Measurements from ENCODE around the gene ANAPC4.
"Not testable (repeated sequence)": the region's sequence is repeated elsewhere in the genome, so short reads cannot be mapped to it uniquely, and the experiment has no call there.

Gene ANAPC4

GRCh38 chr4:25376754-25377571 lies at the start of gene ANAPC4:
Gene ANAPC4, plus strand, starts transcription at chr4:25377263. Its CDS starts 165 bp downstream, at chr4:25377428.
- peak; percentile 60 for DNase-seq

- DNase-seq: not testable (repeated sequence)
These were observed 48.6 kb upstream of the ANAPC4 start for GRCh38 chr4:25328463-25328862.

- DNase-seq: no peak
These were observed 46.7 kb upstream of the ANAPC4 start for GRCh38 chr4:25330335-25330734.

DNA sequence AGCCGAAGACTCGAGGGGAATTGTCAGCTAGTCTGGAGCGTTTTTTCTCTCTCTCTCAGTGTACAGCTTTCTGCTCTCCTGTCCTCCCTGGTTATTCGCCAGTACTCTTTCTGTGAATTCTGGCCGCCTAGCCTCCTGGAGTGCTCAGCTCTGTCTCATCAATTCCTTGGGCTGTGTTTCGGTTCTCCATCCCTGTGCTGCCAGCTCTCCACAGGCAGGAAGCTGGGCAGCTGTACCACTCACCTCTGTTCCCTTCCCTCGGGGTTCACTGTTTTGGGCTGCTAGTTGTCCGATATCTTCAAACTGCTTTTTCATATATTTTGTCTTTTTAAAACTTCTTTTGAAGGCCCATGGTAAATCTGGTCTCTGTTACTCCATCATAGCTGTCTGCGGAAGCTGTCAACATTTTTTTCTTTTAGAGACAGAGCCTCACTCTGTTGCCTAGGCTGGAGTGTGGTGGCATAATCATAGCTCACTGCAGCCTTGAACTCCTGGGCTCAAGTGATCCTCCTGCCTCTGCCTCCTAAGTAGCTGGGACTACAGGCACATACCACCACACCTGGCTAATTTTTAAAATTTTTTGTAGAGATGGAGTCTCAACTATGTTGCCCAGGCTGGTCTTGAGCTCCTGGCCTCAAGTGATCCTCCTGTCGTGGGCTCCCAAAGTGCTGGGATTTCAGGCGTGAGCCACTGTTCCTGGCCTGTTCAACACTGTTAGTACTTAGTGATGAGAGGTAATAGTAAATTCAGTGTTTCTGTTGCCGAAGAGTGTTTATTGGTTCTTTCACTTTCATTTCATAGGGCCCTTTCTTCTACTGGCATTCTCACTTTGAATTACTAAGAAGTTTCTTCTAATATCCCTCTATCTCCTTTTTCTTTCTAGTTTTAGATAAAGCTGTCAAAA lies 45.9 kb upstream of the ANAPC4 start:
- no peak for DNase-seq

GRCh38 chr4:25343671-25344070 lies 33.4 kb upstream of the ANAPC4 start:
- DNase-seq: no peak

DNA sequence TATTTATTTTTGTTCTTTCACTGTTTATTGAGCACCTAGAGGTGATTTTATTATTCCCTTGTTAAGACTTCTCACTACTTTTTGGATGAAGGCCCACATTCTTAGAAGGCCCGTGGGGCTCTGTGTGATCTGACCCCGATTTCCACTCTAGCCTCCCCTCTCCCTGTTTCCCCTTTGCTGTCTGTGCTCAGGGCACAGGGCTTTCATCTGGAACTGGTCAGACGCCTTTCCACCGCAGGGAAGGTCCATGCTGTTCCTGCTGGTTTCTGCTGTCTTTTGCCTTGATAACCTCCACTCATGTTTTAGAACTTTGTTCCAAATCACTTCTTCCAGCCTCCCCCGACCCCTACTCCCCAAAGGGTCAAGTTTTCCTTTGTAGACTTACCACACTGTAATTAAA lies 31.3 kb upstream of the ANAPC4 start:
- DNase-seq: no peak

DNA sequence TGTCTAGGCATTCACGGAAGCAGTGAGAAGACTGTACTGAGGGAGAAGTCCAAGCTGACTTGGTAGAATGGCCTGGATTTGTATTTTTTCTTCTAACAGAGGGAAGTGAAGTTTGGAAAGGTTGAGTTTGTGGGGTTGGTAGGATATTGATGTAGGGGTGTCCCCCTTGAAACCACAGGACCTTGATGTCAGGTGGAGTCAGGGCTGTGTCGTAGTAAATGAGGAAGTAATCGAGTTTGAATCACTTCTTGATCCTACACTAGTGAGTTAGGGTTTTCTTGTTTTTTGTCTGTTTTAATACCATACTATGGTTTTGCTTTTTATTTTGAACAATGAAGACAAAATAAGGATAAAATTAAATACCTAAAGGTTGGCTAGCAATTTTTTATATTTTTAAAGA lies 30.1 kb upstream of the ANAPC4 start:
- no peak for DNase-seq

GRCh38 chr4:25347473-25347872 lies 29.6 kb upstream of the ANAPC4 start:
- no peak for DNase-seq

- DNase-seq: no peak
These were observed 29.1 kb upstream of the ANAPC4 start for GRCh38 chr4:25347971-25348370.

- no peak for DNase-seq
These were observed 26.5 kb upstream of the ANAPC4 start for GRCh38 chr4:25350561-25350960.

GRCh38 chr4:25351777-25352416 lies 25.2 kb upstream of the ANAPC4 start:
- DNase-seq: no peak

DNA sequence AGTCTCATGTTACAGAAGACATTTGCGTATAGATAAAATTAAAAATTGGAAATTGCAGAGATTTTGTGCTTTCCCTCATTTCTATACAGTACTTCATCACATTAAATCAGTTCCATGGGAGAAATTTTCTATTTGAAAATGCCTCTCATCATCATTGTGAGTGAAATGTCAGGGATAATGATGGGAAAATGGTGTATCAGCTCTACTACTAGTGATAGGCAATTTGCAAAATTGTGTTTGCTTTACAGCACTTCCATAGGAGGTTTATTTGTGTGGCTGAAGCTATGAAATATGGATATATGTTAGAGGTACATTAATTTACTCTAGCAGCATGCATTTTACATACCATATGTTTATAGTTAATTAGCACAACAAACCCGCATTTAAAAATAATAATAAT lies 21.0 kb upstream of the ANAPC4 start:
- DNase-seq: no peak

DNA sequence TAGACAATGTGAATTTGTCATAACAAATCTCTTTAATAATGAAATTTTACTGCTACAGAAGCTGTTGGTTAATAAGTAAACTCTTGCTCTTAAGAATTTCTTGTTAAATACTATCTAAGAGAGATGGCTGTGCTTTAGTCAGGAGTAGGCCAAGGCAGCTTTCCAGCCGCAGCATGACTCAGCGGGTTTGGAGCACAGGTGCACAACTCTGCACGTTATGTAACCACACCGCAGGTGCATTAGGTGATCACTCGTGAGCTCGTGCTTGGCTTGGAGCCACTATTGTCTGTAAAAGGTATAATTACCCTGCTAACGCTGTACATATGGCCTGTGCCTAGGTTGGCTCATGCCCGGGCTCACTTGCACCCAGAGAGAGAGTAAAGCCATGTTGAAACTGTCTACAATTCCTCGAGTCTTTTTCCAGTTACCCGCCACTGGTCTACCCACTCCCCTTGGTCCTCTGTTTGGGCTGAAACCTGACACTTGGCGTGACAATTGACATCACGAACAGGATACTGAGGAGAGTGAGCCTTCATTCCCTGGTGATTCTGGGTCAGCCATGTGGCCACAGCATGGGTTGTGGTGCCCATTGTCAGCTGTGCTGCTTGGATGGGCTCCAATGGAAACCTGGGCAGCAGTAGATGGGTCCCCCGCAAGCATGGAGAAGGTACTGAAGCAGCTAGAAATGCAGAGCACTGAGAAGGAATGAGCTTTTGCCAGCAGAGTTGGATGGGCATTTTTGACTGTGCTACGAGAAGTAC lies 18.4 kb upstream of the ANAPC4 start:
- peak; percentile 70 for DNase-seq

- no peak for DNase-seq
These were observed 15.8 kb upstream of the ANAPC4 start for GRCh38 chr4:25361253-25361652.

DNA sequence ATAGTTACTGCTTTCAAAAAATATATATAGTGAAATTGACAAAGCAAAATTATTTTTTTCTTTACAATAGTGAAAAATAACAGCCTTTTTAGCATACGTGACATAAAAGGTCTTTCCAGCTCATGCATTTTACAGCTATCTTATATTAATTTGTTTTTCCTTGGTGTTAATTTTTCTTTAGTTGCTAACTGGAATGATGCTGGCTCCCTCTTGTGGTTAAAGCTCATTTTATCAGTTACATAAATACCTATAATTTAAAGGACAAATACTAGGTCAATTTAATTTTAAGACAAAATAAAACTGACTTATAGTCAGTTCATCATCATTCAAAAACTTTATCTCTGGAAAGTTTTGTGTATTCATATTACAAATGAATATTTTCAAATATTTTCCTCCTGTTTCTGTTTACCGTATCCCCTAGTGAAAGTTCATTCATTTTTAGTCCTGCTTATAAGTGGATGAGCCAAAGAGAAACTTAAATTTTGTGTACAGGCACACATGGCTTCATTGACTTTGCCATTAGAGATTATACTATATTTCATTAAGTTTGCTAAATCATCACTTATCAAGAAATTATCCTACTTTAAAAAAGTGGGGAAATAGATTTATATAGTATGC lies 9.9 kb upstream of the ANAPC4 start:
- DNase-seq: peak; percentile 41

DNA sequence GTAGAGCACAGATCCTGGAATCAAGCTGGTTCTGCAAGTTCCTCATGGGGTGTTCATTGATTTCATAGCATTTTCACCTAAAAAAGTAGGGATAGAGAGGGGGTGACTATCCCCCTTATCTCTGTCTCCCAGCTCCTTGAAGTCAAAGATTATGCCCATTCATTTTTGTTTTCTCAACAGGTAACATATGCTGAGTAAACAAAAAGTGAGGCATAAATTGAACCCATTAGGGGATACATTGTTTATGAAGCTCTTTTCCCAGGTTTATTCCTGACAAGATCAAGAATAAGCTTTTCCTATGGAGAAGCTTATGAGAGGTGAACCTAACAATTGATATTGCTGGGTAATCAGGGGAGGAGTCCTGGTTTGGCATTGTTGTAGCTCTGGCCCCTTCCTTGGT lies 9.2 kb upstream of the ANAPC4 start:
- no peak for DNase-seq

DNA sequence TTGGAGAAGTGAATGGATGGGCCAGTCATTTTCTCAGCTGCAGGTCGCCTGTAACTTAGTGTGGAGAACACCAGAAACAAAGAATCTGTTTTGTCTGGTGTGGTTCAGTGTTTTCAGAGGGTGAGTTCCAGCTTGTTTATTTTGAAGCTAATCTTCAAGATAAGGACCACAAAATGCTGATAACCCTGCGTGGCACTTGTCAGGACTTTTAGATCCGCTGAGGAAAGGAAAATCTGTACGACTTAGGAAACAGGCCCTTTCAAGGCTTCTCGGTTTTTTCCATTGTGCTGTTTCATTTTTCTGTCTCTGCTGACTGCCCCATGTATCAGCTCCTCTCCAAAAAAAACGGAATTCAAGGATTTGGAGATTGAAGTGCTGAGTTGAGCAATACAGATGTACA lies 8.7 kb upstream of the ANAPC4 start:
- DNase-seq: no peak

DNA sequence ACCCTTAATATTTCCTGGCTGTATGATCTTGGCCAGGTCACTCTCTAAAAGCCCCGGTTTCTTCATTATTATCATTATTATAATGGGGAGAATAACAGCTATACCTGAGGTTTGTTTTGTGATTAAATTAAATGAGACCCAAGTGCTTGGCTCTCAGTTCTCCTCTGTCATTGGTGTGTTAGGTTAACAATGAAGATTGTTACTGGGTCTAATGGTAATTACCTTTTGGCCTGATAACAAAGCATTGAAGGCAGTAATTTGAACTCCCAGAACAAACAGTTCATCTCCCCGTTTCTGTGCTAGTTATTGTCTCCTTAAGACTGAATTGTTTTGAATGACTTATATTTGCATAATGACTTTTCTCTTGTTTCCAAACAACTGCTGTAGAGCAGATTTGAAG lies 6.8 kb upstream of the ANAPC4 start:
- no peak for DNase-seq

- DNase-seq: not testable (repeated sequence)
These were observed 4.5 kb upstream of the ANAPC4 start for GRCh38 chr4:25372549-25372948.

- DNase-seq: no peak
These were observed 741 bp downstream of the ANAPC4 start for GRCh38 chr4:25377572-25378436.

GRCh38 chr4:25378437-25378743 lies 1.3 kb downstream of the ANAPC4 start:
- no peak for DNase-seq
